WTC11 (cell line): ENCODE data around the gene TRIM9. TPM values are rescaled to one million over a fixed set of nuclear protein-coding genes. Genes with fewer than 3 reads are reported as not detected.

Experiments
- ATAC-seq: fragments of 200-7000 bp; cut with Tn5 transposase; 2 replicates; pipeline ENCODE4 v1.10.0; 2021; ENCODE audit warnings: mild to moderate bottlenecking, moderate library complexity
- CTCF ChIA-PET: fragments of 300-600 bp; sonication (Branson Sonifier 250); formaldehyde crosslinking; loops from one replicate; lab custom pipeline; 2021; ENCODE audit warnings: antibody characterized with exemption; lab: Charles Lee
- POLR2A ChIA-PET: fragments of 350-600 bp; sonication (Branson Sonifier 250); formaldehyde crosslinking; loops from one replicate; lab custom pipeline; 2021; ENCODE audit warnings: antibody characterized with exemption; lab: Charles Lee
- DNase-seq: peaks from one replicate; pipeline ENCODE4 v3.0.0; 2021; ENCODE audit warnings: low spot score
- H3K27ac Mint-ChIP-seq: 2 replicates; pipeline ENCODE4 v1.8.0; 2021; ENCODE audit warnings: mixed read lengths
- H3K27me3 Mint-ChIP-seq: 2 replicates; pipeline ENCODE4 v1.8.0; 2021; ENCODE audit warnings: low read depth, mild to moderate bottlenecking, moderate library complexity, mixed read lengths
- H3K36me3 Mint-ChIP-seq: 2 replicates; pipeline ENCODE4 v1.8.0; 2021; ENCODE audit warnings: mixed read lengths
- H3K4me1 Mint-ChIP-seq: 2 replicates; pipeline ENCODE4 v1.8.0; 2022; ENCODE audit warnings: mixed read lengths
- H3K4me3 Mint-ChIP-seq: 2 replicates; pipeline ENCODE4 v1.8.0; 2021; ENCODE audit warnings: mild to moderate bottlenecking, moderate library complexity, mixed read lengths
- H3K9me3 Mint-ChIP-seq: 2 replicates; pipeline ENCODE4 v1.8.0; 2021; ENCODE audit warnings: mixed read lengths
- AFF4 ChIP-seq: sonication (generic); formaldehyde crosslinking; IDR thresholded peaks from 2 replicates; pipeline ENCODE4 v1.8.1; 2023; ENCODE audit warnings: mild to moderate bottlenecking, missing genetic modification reagents, borderline replicate concordance
- ATF1 ChIP-seq: sonication (generic); formaldehyde crosslinking; IDR thresholded peaks from 2 replicates; pipeline ENCODE4 v1.8.1; 2023; ENCODE audit warnings: mild to moderate bottlenecking, moderate library complexity, missing genetic modification reagents
- ATF2 ChIP-seq: sonication (generic); formaldehyde crosslinking; IDR thresholded peaks from 2 replicates; pipeline ENCODE4 v1.8.1; 2022; ENCODE audit warnings: low read depth, missing genetic modification reagents, borderline replicate concordance
- CREB1 ChIP-seq: sonication (generic); formaldehyde crosslinking; IDR thresholded peaks from 2 replicates; pipeline ENCODE4 v1.8.0; 2023; ENCODE audit warnings: mild to moderate bottlenecking, missing genetic modification reagents
- E2F1 ChIP-seq: sonication (generic); formaldehyde crosslinking; IDR thresholded peaks from 2 replicates; pipeline ENCODE4 v1.8.0; 2022; ENCODE audit warnings: mild to moderate bottlenecking, missing genetic modification reagents
- E2F4 ChIP-seq: sonication (generic); formaldehyde crosslinking; IDR thresholded peaks from 2 replicates; pipeline ENCODE4 v1.8.1; 2022; ENCODE audit warnings: low read depth, mild to moderate bottlenecking, moderate library complexity, missing genetic modification reagents, borderline replicate concordance
- FOXP4 ChIP-seq: sonication (generic); formaldehyde crosslinking; IDR thresholded peaks from 2 replicates; pipeline ENCODE4 v1.8.0; 2022; ENCODE audit warnings: mild to moderate bottlenecking, missing genetic modification reagents
- HMGA2 ChIP-seq: fragments of 250-450 bp; sonication (Bioruptor Pico); IDR thresholded peaks from 2 replicates; pipeline ENCODE4 v1.4.0; 2021; ENCODE audit warnings: mild to moderate bottlenecking, moderate library complexity
- JUN ChIP-seq: sonication (generic); formaldehyde crosslinking; IDR thresholded peaks from 2 replicates; pipeline ENCODE4 v1.8.0; 2023; ENCODE audit warnings: mild to moderate bottlenecking, missing genetic modification reagents
- NR1H2 ChIP-seq: sonication (generic); formaldehyde crosslinking; IDR thresholded peaks from 2 replicates; pipeline ENCODE4 v1.9.0; 2021; ENCODE audit warnings: mild to moderate bottlenecking, moderate library complexity, missing genetic modification reagents
- PRDM15 ChIP-seq: sonication (generic); formaldehyde crosslinking; IDR thresholded peaks from 2 replicates; pipeline ENCODE4 v1.8.0; 2022; ENCODE audit warnings: missing genetic modification reagents
- RORB ChIP-seq: fragments of 250-450 bp; sonication (Bioruptor Pico); IDR thresholded peaks from 2 replicates; pipeline ENCODE4 v1.9.0; 2021; ENCODE audit warnings: mild to moderate bottlenecking
- SMAD4 ChIP-seq: sonication (generic); formaldehyde crosslinking; IDR thresholded peaks from 2 replicates; pipeline ENCODE4 v1.8.0; 2022; ENCODE audit warnings: mild to moderate bottlenecking, missing genetic modification reagents
- TCF7 ChIP-seq: sonication (generic); formaldehyde crosslinking; IDR thresholded peaks from 2 replicates; pipeline ENCODE4 v1.8.0; 2022; ENCODE audit warnings: mild to moderate bottlenecking, low read depth, missing genetic modification reagents, moderate library complexity
- TEAD1 ChIP-seq: sonication (generic); formaldehyde crosslinking; IDR thresholded peaks from 2 replicates; pipeline ENCODE4 v1.8.0; 2022; ENCODE audit warnings: mild to moderate bottlenecking, missing genetic modification reagents
- ZBTB43 ChIP-seq: sonication (generic); formaldehyde crosslinking; IDR thresholded peaks from 2 replicates; pipeline ENCODE4 v1.8.1; 2023; ENCODE audit warnings: mild to moderate bottlenecking, missing genetic modification reagents
- ZNF121 ChIP-seq: sonication (generic); formaldehyde crosslinking; IDR thresholded peaks from 2 replicates; pipeline ENCODE4 v1.8.0; 2023; ENCODE audit warnings: missing genetic modification reagents
- ZNF219 ChIP-seq: sonication (generic); formaldehyde crosslinking; IDR thresholded peaks from 2 replicates; pipeline ENCODE4 v1.8.0; 2023; ENCODE audit warnings: missing genetic modification reagents, mild to moderate bottlenecking, borderline replicate concordance
- total RNA-seq: library from RNA; stranded (reverse); gene quantifications from 3 replicates; pipeline ENCODE4 v1.2.3, GENCODE V29; 2021

Gene TRIM9
- total RNA-seq, 1 experiment from 2014 or later: 4.0 TPM

GRCh38 chr14:51000566-51000965, 94.3 kb downstream of the TRIM9 start:
- H3K27ac Mint-ChIP-seq: no peak overlapping the region
- no peaks in the 10 kb centered on the region for H3K27me3 Mint-ChIP-seq
- H3K4me3 Mint-ChIP-seq: no peak overlapping the region
- CTCF ChIA-PET: interaction anchor here (1.3 kb wide), 1 partner anchor 94 kb away, joined by 4 read pairs; the partner anchor contains the start of gene TRIM9
- H3K9me3 Mint-ChIP-seq: no peaks in the 10 kb centered on the region
- no peaks in the 10 kb centered on the region for H3K36me3 Mint-ChIP-seq
- DNase-seq (no peak), ATAC-seq (no peak)
- peaks cover 15% of the 10 kb centered on the region for H3K4me1 Mint-ChIP-seq
- no peak for TF ChIP-seq JUN (CRISPR knock-in tag)
- no peak for TF ChIP-seq AFF4
- no peak for TF ChIP-seq HMGA2 (CRISPR knock-in tag)
- TF ChIP-seq ATF2 (CRISPR knock-in tag): no peak
- no peak for TF ChIP-seq PRDM15 (CRISPR knock-in tag)
- TF ChIP-seq NR1H2 (CRISPR knock-in tag): no peak
- POLR2A ChIA-PET: no interaction called here

- H3K36me3 Mint-ChIP-seq: no peaks in the 10 kb centered on the region
- H3K4me3 Mint-ChIP-seq: no peak overlapping the region
- no peak overlapping the region; the same call in 1 of the 2 replicates for H3K27ac Mint-ChIP-seq
- TF ChIP-seq ZNF121 (no peak), RORB (CRISPR knock-in tag) (no peak), TEAD1 (CRISPR knock-in tag) (no peak)
- H3K27me3 Mint-ChIP-seq: no peaks in the 10 kb centered on the region
- no peaks in the 10 kb centered on the region for H3K9me3 Mint-ChIP-seq
- H3K4me1 Mint-ChIP-seq: peaks cover 15% of the 10 kb centered on the region
- DNase-seq: no peak
- ChIA-PET POLR2A (no interaction called here), CTCF (interaction anchor here (0.7 to 1.3 kb wide), 2 partner anchors 11 to 95 kb away, joined by 3 to 4 read pairs; partner anchors contain the start of gene TRIM9)
- ATAC-seq: no peak
Observed at GRCh38 chr14:50999726-51000125, 95.2 kb downstream of the TRIM9 start.

- no peaks in the 10 kb centered on the region for H3K27me3 Mint-ChIP-seq
- CTCF ChIA-PET: no interaction called here
- POLR2A ChIA-PET: no interaction called here
- no peak overlapping the region for H3K27ac Mint-ChIP-seq
- DNase-seq: no peak
- H3K4me1 Mint-ChIP-seq: peaks cover 15% of the 10 kb centered on the region
- no peaks in the 10 kb centered on the region for H3K36me3 Mint-ChIP-seq
- no peaks in the 10 kb centered on the region for H3K9me3 Mint-ChIP-seq
- no peak for ATAC-seq
- no peak overlapping the region for H3K4me3 Mint-ChIP-seq
- no peak for TF ChIP-seq SMAD4
- TF ChIP-seq ATF1 (CRISPR knock-in tag): no peak
- no peak for TF ChIP-seq ZBTB43 (CRISPR knock-in tag)
- TF ChIP-seq FOXP4: no peak
- no peak for TF ChIP-seq E2F1
- TF ChIP-seq CREB1 (CRISPR knock-in tag): no peak
- no peak for TF ChIP-seq E2F4 (CRISPR knock-in tag)
- TF ChIP-seq ZNF219: no peak
- TF ChIP-seq TCF7: no peak
Observed at GRCh38 chr14:50998612-50999011, 96.3 kb downstream of the TRIM9 start.
